ENCODE data around the gene CFAP100.

GRCh38 chr3:126484148-126484547 is 89.4 kb downstream of the CFAP100 start:
- TF ChIP-seq POLR2A (IDR thresholded peaks at IDR 0.05) (no peak), CTCF (IDR thresholded peaks at IDR 0.05) (no peak)

Measured in adrenal gland (tissue), 5 donors.